H9 (cell line): Measurements from ENCODE around the gene RBFOX2. TPM values are rescaled to one million over a fixed set of nuclear protein-coding genes. Genes with fewer than 3 reads are reported as not detected.

Experiments used
- DNase-seq: peaks from one replicate; pipeline ENCODE4 v3.0.0-alpha.2; 2017
- H2AFZ ChIP-seq: one replicate; pipeline ENCODE4 v1.6.1; 2013; ENCODE audit warnings: mild to moderate bottlenecking, low read length, control low read depth, moderate library complexity
- H2AK5ac ChIP-seq: 2 replicates; pipeline ENCODE4 v1.6.1; 2013; ENCODE audit warnings: low read length, control low read depth, mixed read lengths; ENCODE audit not compliant: insufficient read length
- H2BK120ac ChIP-seq: one replicate; pipeline ENCODE4 v1.6.1; 2013; ENCODE audit warnings: low read depth, mild to moderate bottlenecking, low read length, control low read depth, inconsistent platforms; ENCODE audit not compliant: poor library complexity, severe bottlenecking
- H2BK12ac ChIP-seq: 2 replicates; pipeline ENCODE4 v1.6.1; 2013; ENCODE audit warnings: low read length, control low read depth, mixed read lengths, low read depth; ENCODE audit not compliant: insufficient read length
- H2BK15ac ChIP-seq: 2 replicates; pipeline ENCODE4 v1.6.1; 2013; ENCODE audit warnings: low read depth, low read length, control low read depth
- H2BK20ac ChIP-seq: one replicate; pipeline ENCODE4 v1.6.1; 2013; ENCODE audit warnings: low read depth, mild to moderate bottlenecking, low read length, control low read depth, inconsistent platforms; ENCODE audit not compliant: poor library complexity, severe bottlenecking
- H2BK5ac ChIP-seq: 2 replicates; pipeline ENCODE4 v1.6.1; 2013; ENCODE audit warnings: low read length, control low read depth, mixed read lengths; ENCODE audit not compliant: insufficient read length
- H3K14ac ChIP-seq: 2 replicates; pipeline ENCODE4 v1.6.1; 2013; ENCODE audit warnings: low read length, control low read depth; ENCODE audit not compliant: insufficient read depth
- H3K18ac ChIP-seq: 2 replicates; pipeline ENCODE4 v1.6.1; 2013; ENCODE audit warnings: low read depth, mild to moderate bottlenecking, mixed read lengths, low read length, control low read depth; ENCODE audit not compliant: insufficient read length
- H3K23ac ChIP-seq: 2 replicates; pipeline ENCODE4 v1.6.1; 2013; ENCODE audit warnings: low read length, control low read depth, mixed read lengths, low read depth; ENCODE audit not compliant: insufficient read length
- H3K23me2 ChIP-seq: 2 replicates; pipeline ENCODE4 v1.6.1; 2013; ENCODE audit warnings: low read depth, mild to moderate bottlenecking, mixed read lengths, low read length, control low read depth; ENCODE audit not compliant: insufficient read length, poor library complexity, severe bottlenecking
- H3K27ac ChIP-seq: 2 replicates; pipeline ENCODE4 v1.5.1; 2013; ENCODE audit warnings: low read length, control low read depth, mixed read lengths, low read depth; ENCODE audit not compliant: insufficient read length
- H3K27me3 ChIP-seq: 2 replicates; pipeline ENCODE4 v1.6.1; 2013; ENCODE audit warnings: low read length, control low read depth, inconsistent platforms; ENCODE audit not compliant: insufficient read depth
- H3K4ac ChIP-seq: 2 replicates; pipeline ENCODE4 v1.6.1; 2013; ENCODE audit warnings: low read depth, mild to moderate bottlenecking, control low read depth, inconsistent platforms, low read length, moderate library complexity
- H3K4me1 ChIP-seq: 2 replicates; pipeline ENCODE4 v1.6.1; 2013; ENCODE audit warnings: low read length, control low read depth, inconsistent platforms; ENCODE audit not compliant: insufficient read depth
- H3K4me2 ChIP-seq: 2 replicates; pipeline ENCODE4 v1.6.1; 2013; ENCODE audit warnings: low read length, control low read depth, mixed read lengths; ENCODE audit not compliant: insufficient read length, insufficient read depth
- H3K56ac ChIP-seq: 2 replicates; pipeline ENCODE4 v1.6.1; 2013; ENCODE audit warnings: low read depth, mild to moderate bottlenecking, mixed read lengths, low read length, control low read depth; ENCODE audit not compliant: insufficient read length
- H3K79me1 ChIP-seq: 2 replicates; pipeline ENCODE4 v1.6.1; 2013; ENCODE audit warnings: low read depth, mild to moderate bottlenecking, moderate library complexity, low read length, control low read depth, inconsistent platforms; ENCODE audit not compliant: insufficient read depth, poor library complexity, severe bottlenecking
- H3K79me2 ChIP-seq: 2 replicates; pipeline ENCODE4 v1.6.1; 2013; ENCODE audit warnings: low read length, control low read depth, inconsistent platforms; ENCODE audit not compliant: insufficient read depth
- H3K9ac ChIP-seq: 2 replicates; pipeline ENCODE4 v1.6.1; 2013; ENCODE audit warnings: low read length, control low read depth, mixed read lengths; ENCODE audit not compliant: insufficient read length; ENCODE audit errors: extremely low read depth
- H3K9me3 ChIP-seq: one replicate; pipeline ENCODE4 v1.6.1; 2013; ENCODE audit warnings: low read depth, low read length, inconsistent platforms; ENCODE audit not compliant: control insufficient read depth
- H3T11ph ChIP-seq: one replicate; pipeline ENCODE4 v1.6.1; 2013; ENCODE audit warnings: mild to moderate bottlenecking, low read length, control low read depth, inconsistent platforms
- H4K20me1 ChIP-seq: one replicate; pipeline ENCODE4 v1.6.1; 2013; ENCODE audit not compliant: control insufficient read depth, insufficient read length, insufficient read depth
- H4K5ac ChIP-seq: 2 replicates; pipeline ENCODE4 v1.6.1; 2013; ENCODE audit warnings: low read depth, mild to moderate bottlenecking, mixed read lengths, low read length, control low read depth; ENCODE audit not compliant: insufficient read length
- H4K8ac ChIP-seq: replicated peaks from 2 replicates; pipeline ENCODE4 v1.6.1; 2013; ENCODE audit warnings: low read length, control low read depth, mixed read lengths, low read depth; ENCODE audit not compliant: insufficient read length
- H4K91ac ChIP-seq: 2 replicates; pipeline ENCODE4 v1.6.1; 2013; ENCODE audit warnings: low read depth, mild to moderate bottlenecking, moderate library complexity, mixed read lengths, low read length, control low read depth; ENCODE audit not compliant: insufficient read length
- H3K27ac Mint-ChIP-seq, 3 experiments: 2 replicates in 2 of 3; 3 replicates in 1 of 3; pipeline ENCODE4 v1.8.0; 2020 to 2021; ENCODE audit warnings: mixed read lengths in 3 of 3, mild to moderate bottlenecking in 1 of 3, moderate library complexity in 1 of 3
- H3K27me3 Mint-ChIP-seq: 2 replicates; pipeline ENCODE4 v1.8.0; 2021; ENCODE audit warnings: low read depth, mild to moderate bottlenecking, moderate library complexity, mixed read lengths
- H3K36me3 Mint-ChIP-seq, 3 experiments: 2 replicates in 2 of 3; 3 replicates in 1 of 3; pipeline ENCODE4 v1.8.0; 2020 to 2021; ENCODE audit warnings: low read depth in 3 of 3, mixed read lengths in 3 of 3; ENCODE audit not compliant: insufficient read depth in 1 of 3
- H3K4me1 Mint-ChIP-seq, 2 experiments: 2 replicates each; pipeline ENCODE4 v1.8.0; 2020; ENCODE audit warnings: mixed read lengths in 2 of 2
- H3K4me3 Mint-ChIP-seq, 2 experiments: 2 replicates in 1 of 2; 3 replicates in 1 of 2; pipeline ENCODE4 v1.8.0; 2020 to 2021; ENCODE audit warnings: mild to moderate bottlenecking in 2 of 2, mixed read lengths in 2 of 2, moderate library complexity in 1 of 2
- H3K9me3 Mint-ChIP-seq, 2 experiments: 2 replicates in 1 of 2; 3 replicates in 1 of 2; pipeline ENCODE4 v1.8.0; 2020; ENCODE audit warnings: mild to moderate bottlenecking in 2 of 2, mixed read lengths in 2 of 2, moderate library complexity in 1 of 2
- CTCF ChIP-seq: fragments of 200-600 bp; sonication (generic); conservative IDR thresholded peaks from 3 replicates; pipeline ENCODE4 v1.8.0; 2021; ENCODE audit warnings: antibody characterized with exemption, mild to moderate bottlenecking
- WGBS: extraction: QIAGEN DNeasy Blood & Tissue Kit; methylation state at CpG from one replicate; pipeline ENCODE4 v1.1.7; 2013; ENCODE audit warnings: missing lambda C conversion rate, low lambda C conversion rate, mixed read lengths; ENCODE audit not compliant: insufficient read length; ENCODE audit errors: extremely low coverage; 5-methylcytosine and 5-hydroxymethylcytosine counted together
- total RNA-seq: library from RNA; stranded (reverse); gene quantifications from 2 replicates; pipeline ENCODE4 v1.2.1, GENCODE V29; 2021

Gene RBFOX2
- total RNA-seq, 1 experiment from 2014 or later = 84.7 TPM

GRCh38 chr22:35719212-35719875 lies 309.3 kb downstream of the RBFOX2 start:
- H3K14ac ChIP-seq = no peak overlapping the region
- no peaks in the 10 kb centered on the region for H3K79me2 ChIP-seq
- H2AFZ ChIP-seq = no peak overlapping the region
- H2BK5ac ChIP-seq = no peak overlapping the region
- Mint-ChIP-seq H3K4me3 (no peak overlapping the region), H3K4me1 (peaks cover 0 to 3% of the 10 kb centered on the region in 2 experiments; a peak in 1 of 4 replicates), H3K27ac (no peak overlapping the region), H3K27me3 (peaks cover 5% of the 10 kb centered on the region), H3K9me3 (no peaks in the 10 kb centered on the region; a peak in 2 of 5 replicates), H3K36me3 (no peaks in the 10 kb centered on the region)
- H4K20me1 ChIP-seq = no peaks in the 10 kb centered on the region
- H4K91ac ChIP-seq = no peak overlapping the region
- no peak overlapping the region for H2BK20ac ChIP-seq
- H3K4ac ChIP-seq = no peak overlapping the region
- H3K79me1 ChIP-seq = no peaks in the 10 kb centered on the region
- no peak overlapping the region for H3K4me2 ChIP-seq
- H2BK120ac ChIP-seq = no peak overlapping the region
- H3K18ac ChIP-seq = no peak overlapping the region
- no peak overlapping the region for H3K9ac ChIP-seq
- H3K27ac ChIP-seq = no peak overlapping the region
- no peak overlapping the region for H4K8ac ChIP-seq
- peak; percentile 59 for TF ChIP-seq CTCF
- no CpG with 5 or more reads among the region's 15 CpGs for WGBS
- no peaks in the 10 kb centered on the region for H3K23me2 ChIP-seq
- H2BK12ac ChIP-seq = no peak overlapping the region
- no peaks in the 10 kb centered on the region for H3K27me3 ChIP-seq
- H3K9me3 ChIP-seq = no peaks in the 10 kb centered on the region
- no peak overlapping the region for H3K23ac ChIP-seq
- no peak overlapping the region for H2AK5ac ChIP-seq
- H3T11ph ChIP-seq = no peak overlapping the region
- H3K4me1 ChIP-seq = no peaks in the 10 kb centered on the region
- H2BK15ac ChIP-seq = no peak overlapping the region
- H4K5ac ChIP-seq = no peak overlapping the region
- H3K56ac ChIP-seq = no peak overlapping the region
- no peak for DNase-seq
